ENCODE results near the gene DOK5. TPM values are rescaled to one million over a fixed set of nuclear protein-coding genes. Genes with fewer than 3 reads are reported as not detected.

Gene DOK5
- total RNA-seq, 1 donor = 14.1 TPM

DNA sequence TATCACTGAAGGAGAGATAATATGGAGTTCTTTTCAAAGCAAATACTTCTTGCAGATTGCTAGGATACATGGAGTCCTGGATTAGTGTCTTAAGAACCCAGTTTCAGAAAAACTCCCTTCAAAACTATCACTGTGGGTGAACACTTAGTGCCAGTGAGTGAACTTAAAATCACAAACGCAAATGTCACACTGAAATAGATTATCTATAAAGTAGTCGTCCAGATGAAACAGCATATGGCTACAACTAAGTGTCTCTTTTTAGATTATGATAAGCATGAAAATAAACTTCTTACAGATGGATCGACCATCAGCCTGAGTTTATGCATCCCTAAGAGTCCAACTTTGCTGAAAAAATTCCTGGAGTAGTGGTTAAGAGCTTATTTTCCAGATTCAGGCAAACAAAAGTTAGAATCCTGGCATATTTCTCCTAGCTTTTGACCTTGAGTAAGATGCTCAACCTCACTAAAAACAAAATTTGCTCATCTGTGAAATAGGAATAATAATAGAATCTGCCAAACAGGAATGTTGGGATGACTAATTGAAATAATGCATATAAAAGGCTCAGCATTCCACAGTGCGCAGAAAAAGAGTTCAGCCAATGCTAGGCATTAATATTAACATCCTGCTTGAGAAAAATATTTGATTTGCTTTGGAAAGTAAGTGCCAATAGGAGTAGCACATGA lies 70.4 kb downstream of the DOK5 start:
- Histone ChIP-seq H2AFZ (ENCODE audit: low read length) (no peak overlapping the region), H3K9me3 (ENCODE audit: low read depth, low read length) (no peaks in the 10 kb centered on the region), H3K4me2 (ENCODE audit: insufficient read depth, low read length) (no peak overlapping the region), H3K36me3 (ENCODE audit: insufficient read depth, low read length) (no peaks in the 10 kb centered on the region), H4K20me1 (ENCODE audit: insufficient read depth, low read length) (no peaks in the 10 kb centered on the region), H3K4me1 (ENCODE audit: insufficient read depth, low read length) (peaks cover 23% of the 10 kb centered on the region), H3K4me3 (ENCODE audit: insufficient read depth, low read length) (no peak overlapping the region), H3K27me3 (ENCODE audit: insufficient read depth, low read length) (no peaks in the 10 kb centered on the region), H3K27ac (ENCODE audit: low read depth, low read length) (peak overlapping the region; percentile 27), H3K79me2 (ENCODE audit: insufficient read depth, low read length) (no peaks in the 10 kb centered on the region)
- DNase-seq (ENCODE audit: insufficient read length, low spot score, missing footprints) = no peak
- TF ChIP-seq, protein P1, sequence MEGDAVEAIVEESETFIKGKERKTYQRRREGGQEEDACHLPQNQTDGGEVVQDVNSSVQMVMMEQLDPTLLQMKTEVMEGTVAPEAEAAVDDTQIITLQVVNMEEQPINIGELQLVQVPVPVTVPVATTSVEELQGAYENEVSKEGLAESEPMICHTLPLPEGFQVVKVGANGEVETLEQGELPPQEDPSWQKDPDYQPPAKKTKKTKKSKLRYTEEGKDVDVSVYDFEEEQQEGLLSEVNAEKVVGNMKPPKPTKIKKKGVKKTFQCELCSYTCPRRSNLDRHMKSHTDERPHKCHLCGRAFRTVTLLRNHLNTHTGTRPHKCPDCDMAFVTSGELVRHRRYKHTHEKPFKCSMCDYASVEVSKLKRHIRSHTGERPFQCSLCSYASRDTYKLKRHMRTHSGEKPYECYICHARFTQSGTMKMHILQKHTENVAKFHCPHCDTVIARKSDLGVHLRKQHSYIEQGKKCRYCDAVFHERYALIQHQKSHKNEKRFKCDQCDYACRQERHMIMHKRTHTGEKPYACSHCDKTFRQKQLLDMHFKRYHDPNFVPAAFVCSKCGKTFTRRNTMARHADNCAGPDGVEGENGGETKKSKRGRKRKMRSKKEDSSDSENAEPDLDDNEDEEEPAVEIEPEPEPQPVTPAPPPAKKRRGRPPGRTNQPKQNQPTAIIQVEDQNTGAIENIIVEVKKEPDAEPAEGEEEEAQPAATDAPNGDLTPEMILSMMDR (IDR thresholded peaks at IDR 0.05; ENCODE audit: extremely low read depth, low read depth, low read length) = no peak

DNA sequence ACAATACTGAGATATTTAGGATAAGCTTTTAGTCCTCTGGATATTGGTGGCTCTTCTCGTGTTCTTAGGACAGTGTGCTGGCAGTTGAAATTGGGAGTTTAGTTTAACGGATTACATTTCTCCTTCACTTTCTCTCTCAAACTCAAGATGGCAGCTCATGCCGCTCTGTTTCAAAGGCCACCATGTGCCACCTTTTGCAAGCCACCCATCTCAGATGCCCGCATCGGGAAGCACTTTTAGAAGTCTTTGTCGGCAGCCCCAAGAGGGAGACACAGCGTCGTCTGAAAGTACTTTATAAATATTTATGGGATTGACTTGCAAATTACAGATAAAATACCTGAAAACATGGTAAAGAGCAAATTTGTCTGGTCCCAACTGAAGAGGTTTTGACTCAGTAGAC lies 73.5 kb downstream of the DOK5 start:
- Histone ChIP-seq H3K79me2 (ENCODE audit: insufficient read depth, low read length) (no peaks in the 10 kb centered on the region), H3K4me2 (ENCODE audit: insufficient read depth, low read length) (no peak overlapping the region), H3K36me3 (ENCODE audit: insufficient read depth, low read length) (no peaks in the 10 kb centered on the region), H4K20me1 (ENCODE audit: insufficient read depth, low read length) (no peaks in the 10 kb centered on the region), H2AFZ (ENCODE audit: low read length) (no peak overlapping the region), H3K27me3 (ENCODE audit: insufficient read depth, low read length) (no peaks in the 10 kb centered on the region), H3K4me1 (ENCODE audit: insufficient read depth, low read length) (peaks cover 23% of the 10 kb centered on the region), H3K9me3 (ENCODE audit: low read depth, low read length) (no peaks in the 10 kb centered on the region), H3K27ac (ENCODE audit: low read depth, low read length) (no peak overlapping the region), H3K4me3 (ENCODE audit: insufficient read depth, low read length) (no peak overlapping the region)
- DNase-seq (ENCODE audit: insufficient read length, low spot score, missing footprints) = no peak
- TF ChIP-seq, protein P1 (IDR thresholded peaks at IDR 0.05; ENCODE audit: extremely low read depth, low read depth, low read length) = no peak

DNA sequence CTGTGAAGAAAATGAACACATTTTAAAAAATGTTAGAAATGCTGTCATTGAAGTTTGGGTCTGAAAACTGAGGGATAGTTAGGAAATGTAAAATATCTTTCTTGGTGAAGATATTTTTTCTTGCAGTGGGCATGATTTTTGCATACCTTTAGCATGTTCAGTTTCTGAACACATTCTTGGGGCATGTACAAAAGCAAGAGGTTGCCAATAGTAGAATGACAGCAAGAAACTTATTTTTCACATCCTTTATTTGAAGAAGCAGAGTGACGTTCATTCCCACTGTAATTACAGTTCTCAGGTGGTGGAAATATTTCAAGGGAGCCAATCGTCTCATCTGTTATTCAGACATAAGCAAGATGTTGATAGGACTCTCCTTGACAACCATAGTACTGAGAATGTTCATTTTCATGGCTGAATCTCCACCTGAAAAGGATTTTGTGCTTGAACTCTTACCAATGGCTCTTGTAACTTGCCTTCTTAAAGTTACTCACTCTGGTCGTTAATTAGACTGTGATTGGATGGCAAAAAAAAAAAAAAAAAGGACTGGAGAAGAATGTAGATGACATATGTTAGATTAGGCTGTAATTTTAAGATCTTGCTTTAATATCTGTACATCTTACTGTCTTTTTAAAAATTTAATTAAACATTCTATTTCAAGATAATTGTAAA lies 74.4 kb downstream of the DOK5 start:
- no peaks in the 10 kb centered on the region for H3K27me3 ChIP-seq (ENCODE audit: insufficient read depth, low read length)
- no peak overlapping the region for H2AFZ ChIP-seq (ENCODE audit: low read length)
- no peaks in the 10 kb centered on the region for H3K36me3 ChIP-seq (ENCODE audit: insufficient read depth, low read length)
- peaks cover 23% of the 10 kb centered on the region for H3K4me1 ChIP-seq (ENCODE audit: insufficient read depth, low read length)
- no peak overlapping the region for H3K4me2 ChIP-seq (ENCODE audit: insufficient read depth, low read length)
- TF ChIP-seq, protein P1 (IDR thresholded peaks at IDR 0.05; ENCODE audit: extremely low read depth, low read depth, low read length) = no peak
- no peaks in the 10 kb centered on the region for H3K79me2 ChIP-seq (ENCODE audit: insufficient read depth, low read length)
- H3K9me3 ChIP-seq (ENCODE audit: low read depth, low read length) = no peaks in the 10 kb centered on the region
- no peaks in the 10 kb centered on the region for H4K20me1 ChIP-seq (ENCODE audit: insufficient read depth, low read length)
- DNase-seq (ENCODE audit: insufficient read length, low spot score, missing footprints) = no peak
- H3K4me3 ChIP-seq (ENCODE audit: insufficient read depth, low read length) = no peak overlapping the region
- peak overlapping the region; percentile 72 for H3K27ac ChIP-seq (ENCODE audit: low read depth, low read length)

DNA sequence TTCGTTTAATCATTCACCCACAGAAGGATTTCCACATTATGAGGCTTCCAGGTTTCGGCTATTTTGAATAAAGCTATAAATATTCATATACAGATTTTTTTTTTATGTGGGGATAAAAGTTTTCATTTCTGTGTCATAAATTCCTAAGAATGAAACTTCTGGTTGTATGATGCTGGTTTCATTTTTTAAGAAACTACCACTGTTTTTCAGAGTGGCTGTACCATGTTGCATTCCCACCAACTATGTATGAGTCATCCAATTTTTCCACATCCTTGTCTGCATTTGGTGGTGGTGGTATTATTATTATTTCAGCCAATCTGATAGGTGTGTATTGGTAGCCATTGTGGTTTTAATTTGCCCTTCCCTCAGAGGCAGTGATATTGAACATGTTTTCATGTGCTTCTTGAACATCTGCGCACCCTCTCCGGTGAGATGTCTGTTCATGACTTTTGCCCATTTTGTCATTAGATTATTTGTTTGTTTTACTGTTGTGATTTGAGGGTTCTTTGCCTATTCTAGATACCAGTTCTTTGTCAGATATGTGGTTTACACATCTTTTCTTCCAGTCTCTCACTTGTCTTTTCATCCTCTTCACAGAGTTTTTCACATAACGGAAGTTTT lies 75.5 kb downstream of the DOK5 start:
- no peak for DNase-seq (ENCODE audit: insufficient read length, low spot score, missing footprints)
- Histone ChIP-seq H3K79me2 (ENCODE audit: insufficient read depth, low read length) (no peaks in the 10 kb centered on the region), H4K20me1 (ENCODE audit: insufficient read depth, low read length) (no peaks in the 10 kb centered on the region), H3K4me3 (ENCODE audit: insufficient read depth, low read length) (no peak overlapping the region), H3K27me3 (ENCODE audit: insufficient read depth, low read length) (no peaks in the 10 kb centered on the region), H3K4me2 (ENCODE audit: insufficient read depth, low read length) (no peak overlapping the region), H3K27ac (ENCODE audit: low read depth, low read length) (peak overlapping the region; percentile 72), H3K9me3 (ENCODE audit: low read depth, low read length) (no peaks in the 10 kb centered on the region), H3K36me3 (ENCODE audit: insufficient read depth, low read length) (no peaks in the 10 kb centered on the region), H2AFZ (ENCODE audit: low read length) (no peak overlapping the region), H3K4me1 (ENCODE audit: insufficient read depth, low read length) (peaks cover 13% of the 10 kb centered on the region)
- TF ChIP-seq, protein P1 (IDR thresholded peaks at IDR 0.05; ENCODE audit: extremely low read depth, low read depth, low read length) = no peak

All from osteoblast (primary cell).